Astrocyte (in vitro differentiated cells and primary cell): ENCODE data around the gene TERT. TPM values are rescaled to one million over a fixed set of nuclear protein-coding genes. Genes with fewer than 3 reads are reported as not detected.

Experiments used
- DNase-seq: peaks from one replicate; pipeline ENCODE4 v3.0.0-alpha.2; 2010; ENCODE audit warnings: low read depth
- FAIRE-seq: peaks from 2 replicates; lab custom pipeline; 2011; peaks lifted over from hg19 to GRCh38; lab: Jason Lieb, UNC
- H2AFZ ChIP-seq: 2 replicates; pipeline ENCODE4 v1.6.0; 2012; ENCODE audit warnings: low read depth, low read length, inconsistent platforms
- H3K27ac ChIP-seq: 2 replicates; pipeline ENCODE4 v1.5.1; 2011; ENCODE audit warnings: low read depth, low read length, inconsistent platforms
- H3K27me3 ChIP-seq: 2 replicates; pipeline ENCODE4 v1.6.0; 2011; ENCODE audit warnings: low read length, inconsistent platforms; ENCODE audit not compliant: insufficient read depth
- H3K36me3 ChIP-seq: 2 replicates; pipeline ENCODE4 v1.5.1; 2011; ENCODE audit warnings: low read length, inconsistent platforms; ENCODE audit not compliant: insufficient read depth
- H3K4me1 ChIP-seq: 2 replicates; pipeline ENCODE4 v1.5.1; 2011; ENCODE audit warnings: low read length, inconsistent platforms; ENCODE audit not compliant: insufficient read depth
- H3K4me2 ChIP-seq: 2 replicates; pipeline ENCODE4 v1.6.0; 2012; ENCODE audit warnings: low read length, inconsistent platforms
- H3K4me3 ChIP-seq: 2 replicates; pipeline ENCODE4 v1.5.1; 2011; ENCODE audit warnings: low read depth, mild to moderate bottlenecking, low read length, inconsistent platforms; ENCODE audit not compliant: insufficient read depth
- H3K79me2 ChIP-seq: 2 replicates; pipeline ENCODE4 v1.6.0; 2012; ENCODE audit warnings: mild to moderate bottlenecking, low read length, inconsistent platforms; ENCODE audit not compliant: insufficient read depth
- H3K9ac ChIP-seq: 2 replicates; pipeline ENCODE4 v1.6.0; 2012; ENCODE audit warnings: mild to moderate bottlenecking, low read length, inconsistent platforms
- H3K9me3 ChIP-seq: 2 replicates; pipeline ENCODE4 v1.5.1; 2012; ENCODE audit warnings: low read depth, mild to moderate bottlenecking, low read length, inconsistent platforms; ENCODE audit not compliant: insufficient read depth
- H4K20me1 ChIP-seq: 2 replicates; pipeline ENCODE4 v1.6.0; 2012; ENCODE audit warnings: low read length, inconsistent platforms; ENCODE audit not compliant: insufficient read depth
- H3K27ac Mint-ChIP-seq: one replicate; pipeline ENCODE4 v1.8.0; 2021; ENCODE audit warnings: mild to moderate bottlenecking, mixed read lengths; ENCODE audit not compliant: unreplicated experiment
- H3K27me3 Mint-ChIP-seq: one replicate; pipeline ENCODE4 v1.8.0; 2021; ENCODE audit warnings: low read depth, mixed read lengths; ENCODE audit not compliant: unreplicated experiment
- H3K36me3 Mint-ChIP-seq: one replicate; pipeline ENCODE4 v1.8.0; 2021; ENCODE audit warnings: low read depth, mixed read lengths; ENCODE audit not compliant: unreplicated experiment
- H3K4me1 Mint-ChIP-seq: one replicate; pipeline ENCODE4 v1.8.0; 2021; ENCODE audit warnings: low read depth, mixed read lengths; ENCODE audit not compliant: unreplicated experiment
- H3K4me3 Mint-ChIP-seq: one replicate; pipeline ENCODE4 v1.8.0; 2021; ENCODE audit warnings: mild to moderate bottlenecking, moderate library complexity, mixed read lengths; ENCODE audit not compliant: unreplicated experiment
- H3K9me3 Mint-ChIP-seq: one replicate; pipeline ENCODE4 v1.8.0; 2021; ENCODE audit warnings: mild to moderate bottlenecking, mixed read lengths; ENCODE audit not compliant: unreplicated experiment
- CTCF ChIP-seq: IDR thresholded peaks from 2 replicates; pipeline ENCODE4 v1.5.1; 2011; ENCODE audit warnings: low read depth, mild to moderate bottlenecking, inconsistent platforms, low read length, moderate library complexity; ENCODE audit not compliant: insufficient read depth
- EZH2 ChIP-seq: IDR thresholded peaks from 2 replicates; pipeline ENCODE4 v1.6.1; 2012; ENCODE audit warnings: mild to moderate bottlenecking, low read length, inconsistent platforms; ENCODE audit not compliant: insufficient read depth
- total RNA-seq: library from RNA; stranded (reverse); gene quantifications from 2 replicates; pipeline ENCODE4 v1.2.1, GENCODE V29; 2021

TERT gene
- total RNA-seq, 1 donor from 2014 or later, result 0.50 TPM

- no peaks in the 10 kb centered on the region for H3K36me3 Mint-ChIP-seq
- H3K9ac ChIP-seq, result no peak overlapping the region
- DNase-seq (no peak), FAIRE-seq (no peak)
- H3K9me3 Mint-ChIP-seq, result peaks cover 5% of the 10 kb centered on the region
- TF ChIP-seq CTCF (no peak), EZH2 (no peak)
- H3K4me3 ChIP-seq, result no peak overlapping the region
- no peak overlapping the region for H3K4me3 Mint-ChIP-seq
- H2AFZ ChIP-seq, result no peak overlapping the region
- no peaks in the 10 kb centered on the region for H3K9me3 ChIP-seq
- no peaks in the 10 kb centered on the region for H4K20me1 ChIP-seq
- H3K79me2 ChIP-seq, result no peaks in the 10 kb centered on the region
- H3K27ac Mint-ChIP-seq, result no peak overlapping the region
- H3K4me1 ChIP-seq, result no peaks in the 10 kb centered on the region
- H3K27me3 ChIP-seq, result no peaks in the 10 kb centered on the region
- no peak overlapping the region for H3K4me2 ChIP-seq
- no peaks in the 10 kb centered on the region for H3K4me1 Mint-ChIP-seq
- H3K27me3 Mint-ChIP-seq, result peaks cover 35% of the 10 kb centered on the region
- H3K27ac ChIP-seq, result no peak overlapping the region
- no peaks in the 10 kb centered on the region for H3K36me3 ChIP-seq
Observed at GRCh38 chr5:1242733-1243486, 52.0 kb downstream of the TERT start.

GRCh38 chr5:1241509-1242080, 53.3 kb downstream of the TERT start:
- no peak for DNase-seq
- H3K36me3 Mint-ChIP-seq, result peaks cover 2% of the 10 kb centered on the region

More at GRCh38 chr5:1241509-1242080, 53.3 kb downstream of the TERT start:
- Mint-ChIP-seq H3K9me3 (peaks cover 6% of the 10 kb centered on the region), H3K27ac (no peak overlapping the region), H3K27me3 (peaks cover 33% of the 10 kb centered on the region), H3K4me3 (no peak overlapping the region), H3K4me1 (no peaks in the 10 kb centered on the region)
- Histone ChIP-seq H3K36me3 (no peaks in the 10 kb centered on the region), H3K27ac (no peak overlapping the region), H3K9me3 (no peaks in the 10 kb centered on the region), H2AFZ (no peak overlapping the region), H3K4me1 (no peaks in the 10 kb centered on the region), H4K20me1 (no peaks in the 10 kb centered on the region), H3K27me3 (no peaks in the 10 kb centered on the region), H3K4me3 (no peak overlapping the region), H3K79me2 (no peaks in the 10 kb centered on the region), H3K4me2 (no peak overlapping the region), H3K9ac (no peak overlapping the region)
- FAIRE-seq, result no peak
- TF ChIP-seq CTCF (no peak), EZH2 (no peak)
